ENCODE results near the gene WASF3.

Gene WASF3

DNA sequence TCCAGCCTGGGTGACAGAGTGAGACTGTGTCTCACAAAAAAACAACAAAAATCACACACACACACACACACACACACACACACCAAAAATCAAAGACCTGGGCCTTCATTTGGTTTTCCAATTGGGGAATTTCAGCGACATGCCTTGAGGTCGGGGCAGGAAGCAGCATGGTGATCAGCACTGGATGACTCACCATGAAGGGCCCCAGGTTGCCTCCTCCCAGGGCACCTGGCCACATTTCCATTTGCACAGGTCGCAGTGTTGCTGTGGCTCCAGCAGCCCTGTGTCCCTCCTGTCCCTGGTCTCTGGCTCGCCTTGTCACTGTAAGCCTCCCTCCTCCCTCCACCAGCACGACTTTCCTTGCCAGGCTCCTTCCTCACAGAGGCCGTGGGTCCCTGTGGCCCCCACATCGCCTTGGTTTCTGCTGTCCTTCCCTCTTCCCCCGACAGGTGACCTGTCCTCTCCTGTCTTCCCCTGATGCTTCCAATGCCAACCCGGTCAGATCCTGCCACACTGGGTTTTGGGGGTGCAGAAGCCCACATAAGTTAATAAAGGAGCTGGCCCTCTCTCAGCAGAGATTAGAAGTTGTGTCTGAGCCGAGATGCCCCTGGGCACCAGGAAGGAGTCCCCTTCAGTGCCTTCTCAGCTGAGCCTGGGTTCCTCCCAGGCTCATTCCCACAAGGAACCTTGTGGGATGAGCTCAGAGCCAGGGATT is 136.4 kb downstream of the WASF3 start:
- Histone ChIP-seq H3K79me2 (ENCODE audit: control insufficient read depth, low read length) (no peaks in the 10 kb centered on the region), H3K27me3 (ENCODE audit: control insufficient read depth, low read length) (no peaks in the 10 kb centered on the region), H3K9me2 (replicated peaks; ENCODE audit: control insufficient read depth, low read length) (no peaks in the 10 kb centered on the region; the same call in 1 of the 2 replicates), H3F3A (ENCODE audit: control insufficient read depth, insufficient read depth) (no peaks in the 10 kb centered on the region), H3K27ac (ENCODE audit: low read depth, low read length) (no peak overlapping the region), H3K4me3 (ENCODE audit: low read length) (no peak overlapping the region), H3K4me2 (ENCODE audit: low read length) (no peak overlapping the region), H4K20me1 (ENCODE audit: control insufficient read depth, insufficient read depth, low read depth, low read length) (no peaks in the 10 kb centered on the region), H3K4me1 (ENCODE audit: control insufficient read depth, low read length) (peaks cover 3% of the 10 kb centered on the region), H3K36me3 (ENCODE audit: control insufficient read depth, low read length) (peaks cover 15% of the 10 kb centered on the region), H3K9me3 (ENCODE audit: control insufficient read depth, insufficient read depth, low read length) (no peaks in the 10 kb centered on the region; the same call in 1 of the 2 replicates)
- TF ChIP-seq EZH2phosphoT487 (IDR thresholded peaks at IDR 0.05; ENCODE audit: borderline replicate concordance, low read length): no peak
- TF ChIP-seq, protein P1, sequence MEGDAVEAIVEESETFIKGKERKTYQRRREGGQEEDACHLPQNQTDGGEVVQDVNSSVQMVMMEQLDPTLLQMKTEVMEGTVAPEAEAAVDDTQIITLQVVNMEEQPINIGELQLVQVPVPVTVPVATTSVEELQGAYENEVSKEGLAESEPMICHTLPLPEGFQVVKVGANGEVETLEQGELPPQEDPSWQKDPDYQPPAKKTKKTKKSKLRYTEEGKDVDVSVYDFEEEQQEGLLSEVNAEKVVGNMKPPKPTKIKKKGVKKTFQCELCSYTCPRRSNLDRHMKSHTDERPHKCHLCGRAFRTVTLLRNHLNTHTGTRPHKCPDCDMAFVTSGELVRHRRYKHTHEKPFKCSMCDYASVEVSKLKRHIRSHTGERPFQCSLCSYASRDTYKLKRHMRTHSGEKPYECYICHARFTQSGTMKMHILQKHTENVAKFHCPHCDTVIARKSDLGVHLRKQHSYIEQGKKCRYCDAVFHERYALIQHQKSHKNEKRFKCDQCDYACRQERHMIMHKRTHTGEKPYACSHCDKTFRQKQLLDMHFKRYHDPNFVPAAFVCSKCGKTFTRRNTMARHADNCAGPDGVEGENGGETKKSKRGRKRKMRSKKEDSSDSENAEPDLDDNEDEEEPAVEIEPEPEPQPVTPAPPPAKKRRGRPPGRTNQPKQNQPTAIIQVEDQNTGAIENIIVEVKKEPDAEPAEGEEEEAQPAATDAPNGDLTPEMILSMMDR (IDR thresholded peaks at IDR 0.05; ENCODE audit: low read depth, low read length, poor library complexity, severe bottlenecking): no peak

DNA sequence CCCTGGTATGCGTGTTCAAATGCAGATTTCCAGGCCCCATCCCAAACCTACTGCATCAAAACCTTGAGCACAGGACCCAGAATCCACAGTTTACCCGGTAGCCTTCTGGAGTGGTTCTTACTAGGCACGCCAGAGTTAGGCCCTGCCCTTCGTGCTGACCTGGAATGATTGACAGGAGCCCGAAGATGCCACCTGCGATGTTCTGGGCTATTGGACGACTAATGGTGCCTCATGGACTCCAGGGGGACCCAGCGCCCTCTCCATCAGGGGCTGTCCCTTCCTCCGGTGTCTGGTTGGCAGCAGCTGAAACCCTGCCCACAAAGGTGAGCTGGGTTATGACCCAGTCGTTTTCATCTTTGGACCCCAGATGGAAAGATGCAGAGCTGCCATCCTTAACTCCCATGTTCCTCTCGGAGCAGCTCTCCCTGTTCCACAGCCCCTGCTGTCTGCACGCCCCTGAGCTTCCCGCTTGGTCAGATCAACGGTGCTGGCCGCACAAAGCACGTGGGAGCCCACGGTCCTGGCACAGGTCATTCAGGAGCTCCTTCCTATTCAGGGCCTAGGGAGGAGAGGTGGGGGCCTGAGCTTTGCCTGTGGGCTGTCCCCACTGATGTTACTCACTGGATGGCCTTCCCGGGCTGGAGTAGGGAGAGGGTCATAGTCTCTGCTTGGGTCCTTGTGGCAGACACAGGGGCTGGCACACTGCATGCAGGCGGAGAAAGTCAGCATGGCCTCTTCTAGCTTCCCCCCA is 137.3 kb downstream of the WASF3 start:
- Histone ChIP-seq H3K9me3 (ENCODE audit: control insufficient read depth, insufficient read depth, low read length) (no peaks in the 10 kb centered on the region; the same call in 1 of the 2 replicates), H3K27me3 (ENCODE audit: control insufficient read depth, low read length) (no peaks in the 10 kb centered on the region)
- TF ChIP-seq, protein P1 (IDR thresholded peaks at IDR 0.05; ENCODE audit: low read depth, low read length, poor library complexity, severe bottlenecking): no peak
- TF ChIP-seq EZH2phosphoT487 (IDR thresholded peaks at IDR 0.05; ENCODE audit: borderline replicate concordance, low read length): no peak

DNA sequence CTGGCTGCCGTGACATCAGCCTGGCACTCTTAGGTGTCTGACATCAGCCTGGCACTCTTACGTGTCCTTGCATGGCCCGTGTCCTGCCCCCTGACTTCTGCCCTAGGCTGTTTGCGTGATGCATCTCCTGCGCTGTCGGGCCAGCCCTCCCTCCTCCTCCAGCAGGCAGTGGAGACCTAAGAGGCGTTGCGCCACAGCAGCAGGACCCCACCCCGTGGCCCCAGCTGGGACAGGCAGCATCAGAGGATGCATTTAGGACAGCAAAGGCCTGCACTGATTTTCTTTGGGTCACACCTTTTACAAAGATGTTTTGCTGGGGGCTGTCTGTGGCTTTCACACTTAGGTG is 137.8 kb downstream of the WASF3 start:
- Histone ChIP-seq H3K9me2 (replicated peaks; ENCODE audit: control insufficient read depth, low read length) (no peaks in the 10 kb centered on the region), H3K4me1 (ENCODE audit: control insufficient read depth, low read length) (peaks cover 3% of the 10 kb centered on the region), H3K27me3 (ENCODE audit: control insufficient read depth, low read length) (no peaks in the 10 kb centered on the region), H3K4me2 (ENCODE audit: low read length) (no peak overlapping the region), H3K79me2 (ENCODE audit: control insufficient read depth, low read length) (no peaks in the 10 kb centered on the region), H3K27ac (ENCODE audit: low read depth, low read length) (no peak overlapping the region), H3K9me3 (ENCODE audit: control insufficient read depth, insufficient read depth, low read length) (no peaks in the 10 kb centered on the region), H3F3A (ENCODE audit: control insufficient read depth, insufficient read depth) (no peaks in the 10 kb centered on the region), H3K36me3 (ENCODE audit: control insufficient read depth, low read length) (peaks cover under 1% of the 10 kb centered on the region; the same call in 1 of the 2 replicates), H3K4me3 (ENCODE audit: low read length) (no peak overlapping the region), H4K20me1 (ENCODE audit: control insufficient read depth, insufficient read depth, low read depth, low read length) (no peaks in the 10 kb centered on the region)
- TF ChIP-seq EZH2phosphoT487 (IDR thresholded peaks at IDR 0.05; ENCODE audit: borderline replicate concordance, low read length): no peak
- TF ChIP-seq, protein P1 (IDR thresholded peaks at IDR 0.05; ENCODE audit: low read depth, low read length, poor library complexity, severe bottlenecking): no peak

More for the DNA sequence above, 137.3 kb downstream of the WASF3 start:
- no peaks in the 10 kb centered on the region for H4K20me1 ChIP-seq (ENCODE audit: control insufficient read depth, insufficient read depth, low read depth, low read length)
- H3K79me2 ChIP-seq (ENCODE audit: control insufficient read depth, low read length): no peaks in the 10 kb centered on the region
- H3K4me2 ChIP-seq (ENCODE audit: low read length): no peak overlapping the region
- H3K27ac ChIP-seq (ENCODE audit: low read depth, low read length): no peak overlapping the region
- H3K9me2 ChIP-seq (replicated peaks; ENCODE audit: control insufficient read depth, low read length): no peaks in the 10 kb centered on the region
- peaks cover 3% of the 10 kb centered on the region for H3K4me1 ChIP-seq (ENCODE audit: control insufficient read depth, low read length)
- H3F3A ChIP-seq (ENCODE audit: control insufficient read depth, insufficient read depth): no peaks in the 10 kb centered on the region
- H3K36me3 ChIP-seq (ENCODE audit: control insufficient read depth, low read length): peaks cover 6% of the 10 kb centered on the region
- no peak overlapping the region for H3K4me3 ChIP-seq (ENCODE audit: low read length)
